ENCODE measurements around the gene ATP2B2. TPM values are rescaled to one million over a fixed set of nuclear protein-coding genes. Genes with fewer than 3 reads are reported as not detected.

ATP2B2 gene
- total RNA-seq, 1 experiment from 2014 or later: not detected

GRCh38 chr3:10497439-10497838 lies 7.9 kb downstream of the ATP2B2 start:
- ChIA-PET RAD21 (ENCODE audit: low non-redundant PET in 1 of 2, low total read pairs in 2 of 2, uncharacterized antibody in 2 of 2, unreplicated experiment in 2 of 2) (no interaction called here), CTCF (no interaction called here), POLR2A (no interaction called here)
- H3K36me3 ChIP-seq (ENCODE audit: control insufficient read depth in 1 of 2, insufficient read depth in 2 of 2, low read length in 2 of 2): no peaks in the 10 kb centered on the region
- H3K4me1 ChIP-seq (ENCODE audit: control insufficient read depth in 1 of 2, insufficient read depth in 2 of 2, low read length in 2 of 2): peaks cover 18 to 24% of the 10 kb centered on the region in 2 experiments; a peak in 3 of 4 replicates
- no peak overlapping the region for H2AFZ ChIP-seq (ENCODE audit: low read depth, low read length, poor library complexity, severe bottlenecking)
- no TSS peak for BruUV-seq (replicated peaks)
- H3K27me3 ChIP-seq (ENCODE audit: insufficient read depth, low read length): 0 out of 2 replicates have a peak, but pooled peaks cover 4% of the 10 kb centered on the region
- TF ChIP-seq CEBPB (IDR thresholded peaks at IDR 0.05; ENCODE audit: low read depth): no peak
- no peak for TF ChIP-seq EZH2phosphoT487 (IDR thresholded peaks at IDR 0.05; ENCODE audit: borderline replicate concordance)
- TF ChIP-seq CBX3 (IDR thresholded peaks at IDR 0.05; ENCODE audit: low read depth): no peak
- TF ChIP-seq TCF7L2 (IDR thresholded peaks at IDR 0.05; ENCODE audit: borderline replicate concordance, extremely low read depth, insufficient read depth, insufficient read length): no peak
- TF ChIP-seq SIN3A (IDR thresholded peaks at IDR 0.05; ENCODE audit: low read depth): no peak
- TF ChIP-seq ZFX (IDR thresholded peaks at IDR 0.05): no peak
- no peak for TF ChIP-seq RAD21 (IDR thresholded peaks at IDR 0.05; ENCODE audit: low read depth)
- TF ChIP-seq EGR1 (IDR thresholded peaks at IDR 0.05; ENCODE audit: low read depth): no peak
- TF ChIP-seq JUND (IDR thresholded peaks at IDR 0.05): no peak
- TF ChIP-seq POLR2AphosphoS5 (IDR thresholded peaks at IDR 0.05; ENCODE audit: low read depth, low read length): no peak
- no peak for TF ChIP-seq FOSL1 (IDR thresholded peaks at IDR 0.05; ENCODE audit: low read depth)
- TF ChIP-seq MAX (IDR thresholded peaks at IDR 0.05): no peak
- TF ChIP-seq SP1 (IDR thresholded peaks at IDR 0.05; ENCODE audit: low read depth): no peak
- no peak for TF ChIP-seq ZNF274 (IDR thresholded peaks at IDR 0.05; ENCODE audit: low read depth, low read length)
- no peak for TF ChIP-seq EZH2 (IDR thresholded peaks at IDR 0.05)
- no peak for TF ChIP-seq POLR2A (IDR thresholded peaks at IDR 0.05; ENCODE audit: borderline replicate concordance, extremely low read depth, insufficient read depth, insufficient read length)
- no peak for TF ChIP-seq SRF (IDR thresholded peaks at IDR 0.05; ENCODE audit: low read depth)
- no peak for TF ChIP-seq ZBTB33 (IDR thresholded peaks at IDR 0.05; ENCODE audit: extremely low read depth, insufficient replicate concordance, low read length)
- DNase-seq (ENCODE audit: low read depth, low spot score) (no peak), ATAC-seq (no peak)
- H3K9me3 ChIP-seq (ENCODE audit: control insufficient read depth in 1 of 2, insufficient read depth in 1 of 2, low read depth in 1 of 2, low read length in 2 of 2): no peaks in the 10 kb centered on the region
- H3K4me2 ChIP-seq (ENCODE audit: low read length): no peak overlapping the region
- intact Hi-C loops (cut with micrococcal nuclease): no loop called here
- no peaks in the 10 kb centered on the region for H3K79me2 ChIP-seq (ENCODE audit: insufficient read depth, low read length)
- no peak overlapping the region for H3K27ac ChIP-seq (ENCODE audit: low read depth, low read length)
- H3K9me2 ChIP-seq (ENCODE audit: insufficient read depth): no peaks in the 10 kb centered on the region
- no peaks in the 10 kb centered on the region for H4K20me1 ChIP-seq (ENCODE audit: insufficient read depth)
- no peak overlapping the region for H3K9ac ChIP-seq (ENCODE audit: low read length)
- no peak overlapping the region for H3K4me3 ChIP-seq (replicated peaks in 1 of 2; ENCODE audit: low read depth in 1 of 2, low read length in 2 of 2)

Measured in HCT116 (cell line).